Stimulated activated CD8-positive, alpha-beta memory T cell treated with anti-CD3 and anti-CD28 coated beads, Interleukin-4, amount 100 ng/mL, for 24 hours (primary cell): ENCODE results near the gene RBM34.
"Not testable (repeated sequence)": the region's sequence is repeated elsewhere in the genome, so short reads cannot be mapped to it uniquely, and the experiment has no call there.

Experiments
- DNase-seq: peaks from one replicate; pipeline ENCODE4 v3.0.0-alpha.2; 2020; ENCODE audit warnings: low read depth

Gene RBM34

DNA sequence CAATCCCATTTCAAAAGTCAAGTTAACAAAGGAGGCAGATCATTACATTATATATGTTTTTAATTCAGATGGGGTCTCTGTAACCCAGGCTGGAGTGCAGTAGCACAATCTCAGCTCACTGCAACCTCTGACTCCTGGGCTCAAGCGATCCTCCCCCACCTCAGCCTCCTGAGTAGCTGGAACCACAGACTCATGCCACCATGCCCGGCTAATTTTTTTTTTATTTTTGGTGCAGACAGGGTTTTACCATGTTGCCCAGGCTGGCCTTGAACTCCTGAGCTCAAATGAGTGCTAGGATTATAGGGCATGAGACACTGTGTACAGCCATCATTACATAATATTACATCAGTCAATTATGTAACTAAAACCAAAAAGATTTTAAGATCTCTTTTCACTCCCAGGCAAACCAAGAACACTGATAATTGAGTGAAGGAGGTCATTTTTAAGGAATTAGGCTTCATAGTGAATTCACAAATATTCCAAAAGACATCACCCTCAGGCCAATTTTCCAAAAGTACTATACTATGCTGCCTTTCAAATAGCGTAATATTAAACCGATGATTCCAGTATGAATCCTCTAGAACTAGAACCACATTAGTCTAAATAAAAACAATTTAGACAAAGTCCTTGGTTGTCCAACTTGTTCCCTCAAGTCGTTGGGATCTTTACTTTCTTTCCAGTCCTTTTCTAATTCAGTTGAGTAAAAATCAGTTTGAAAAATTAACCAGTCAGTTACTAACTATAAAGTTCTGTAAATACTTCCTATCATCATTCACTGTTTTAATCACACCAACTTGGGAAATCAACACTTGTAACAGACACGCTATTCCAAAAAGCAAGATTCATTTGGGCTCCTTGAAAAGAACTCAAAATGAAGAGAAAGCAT is 48.5 kb downstream of the RBM34 start:
- DNase-seq: no peak

DNA sequence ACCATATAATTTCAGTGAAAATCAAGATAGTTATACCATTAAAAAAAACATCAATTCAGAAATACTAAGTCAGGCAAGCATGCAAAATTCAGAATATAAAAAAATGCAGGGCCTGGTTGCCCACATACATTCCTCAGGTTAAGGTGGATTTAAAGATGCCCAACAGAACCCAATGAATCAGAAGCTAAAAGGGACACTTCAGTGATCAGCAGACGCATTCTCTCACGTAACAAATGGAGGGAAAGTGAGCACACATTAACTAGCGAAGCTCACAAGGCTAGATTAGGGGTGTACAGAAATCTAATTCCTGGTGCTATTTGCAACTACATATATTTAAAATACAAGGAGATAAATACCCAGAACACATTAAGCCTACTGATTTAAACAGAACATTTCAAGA is 49.9 kb downstream of the RBM34 start:
- DNase-seq: no peak

DNA sequence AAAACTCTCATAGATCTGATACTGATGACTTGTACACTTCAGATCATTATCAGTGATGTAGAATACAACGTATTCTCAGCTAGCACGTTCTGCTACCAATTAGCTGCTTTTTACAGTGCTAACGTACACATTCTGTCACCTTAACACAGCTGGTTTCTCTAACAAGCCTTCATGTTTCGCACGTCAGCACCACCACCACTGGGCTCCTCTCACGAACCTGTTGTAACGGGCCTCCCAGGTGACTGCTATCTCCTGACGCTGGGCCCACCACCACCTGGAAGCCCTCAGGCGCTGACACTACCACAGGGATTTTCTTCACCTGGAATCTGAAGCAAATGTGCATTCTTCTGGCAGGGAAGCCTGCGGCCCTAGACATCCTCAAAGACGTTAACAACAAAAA is 52.2 kb downstream of the RBM34 start:
- no peak for DNase-seq

DNA sequence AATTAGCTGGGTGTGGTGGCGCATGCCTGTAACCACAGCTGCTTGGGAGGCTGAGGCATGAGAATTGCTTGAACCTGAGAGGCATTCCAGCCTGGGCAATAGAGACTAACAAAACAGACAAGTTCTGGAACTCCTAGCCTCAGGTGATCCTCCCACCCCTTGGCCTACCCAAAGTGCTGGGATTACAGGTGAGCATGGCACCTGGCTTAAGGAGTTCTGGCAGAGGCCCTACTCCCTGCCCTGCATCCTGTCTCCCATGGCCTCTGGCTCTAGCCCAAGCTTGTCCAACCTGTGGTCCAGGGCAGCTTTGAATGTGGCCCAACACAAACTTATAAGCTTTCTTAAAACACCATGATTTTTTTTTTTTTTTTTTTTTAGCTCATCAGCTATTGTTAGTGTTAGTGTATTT is 52.9 kb downstream of the RBM34 start:
- DNase-seq: no peak

DNA sequence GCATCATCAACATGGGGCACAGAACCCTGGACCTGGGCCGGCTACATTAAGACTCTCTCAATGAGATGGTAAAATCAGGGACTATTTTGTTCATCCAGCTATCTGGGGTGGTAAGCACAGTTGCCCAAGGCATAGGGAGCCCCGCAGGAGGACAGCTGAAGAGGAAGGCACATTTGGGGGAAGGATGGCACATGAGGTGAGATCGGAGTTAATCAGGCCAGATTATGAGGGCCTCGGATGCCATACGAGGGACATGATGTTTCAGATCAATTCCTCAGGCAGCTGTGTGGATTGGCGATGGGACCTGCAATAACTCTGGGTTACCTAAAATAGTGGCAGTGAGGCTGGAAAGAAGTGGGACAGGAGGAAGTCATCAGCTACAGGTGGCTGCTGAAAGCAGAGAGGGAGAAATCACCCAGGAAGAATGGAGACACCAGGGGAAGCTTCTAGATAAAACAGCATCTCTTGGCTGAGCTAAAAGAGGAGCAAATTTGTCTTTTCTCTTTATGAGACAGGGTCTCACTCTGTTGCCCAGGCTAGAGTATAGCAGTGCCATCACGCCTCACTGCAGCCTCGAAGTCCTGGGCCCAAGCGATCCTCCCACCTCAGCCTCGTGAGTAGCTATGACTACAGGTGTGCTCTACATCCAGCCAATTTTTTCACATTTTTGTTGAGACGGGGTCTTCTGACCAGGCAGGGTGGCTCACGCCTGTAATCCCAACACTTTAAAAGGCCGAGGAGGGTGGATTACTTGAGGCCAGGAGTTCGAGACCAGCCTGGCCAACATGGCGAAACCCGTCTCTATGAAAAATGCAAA is 53.5 kb downstream of the RBM34 start:
- no peak for DNase-seq

DNA sequence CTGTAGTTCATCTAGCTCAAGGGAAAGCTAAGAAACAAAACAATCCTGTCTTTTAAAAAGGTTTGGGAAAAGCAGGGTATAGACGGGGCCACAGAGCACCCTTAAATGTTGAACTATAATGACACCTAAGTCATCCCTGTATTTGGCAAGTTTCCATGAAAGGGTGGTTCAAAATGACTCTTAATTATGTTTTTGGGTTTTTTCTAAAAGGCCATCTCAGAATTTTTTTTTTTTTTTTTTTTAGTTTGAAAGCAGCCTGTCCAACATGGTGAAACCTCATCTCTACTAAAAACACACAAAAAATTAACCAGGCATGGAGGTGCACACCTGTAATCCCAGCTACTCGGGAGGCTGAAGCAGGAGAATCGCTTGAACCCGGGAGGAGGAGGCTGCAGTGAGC is 54.6 kb downstream of the RBM34 start:
- no peak for DNase-seq

DNA sequence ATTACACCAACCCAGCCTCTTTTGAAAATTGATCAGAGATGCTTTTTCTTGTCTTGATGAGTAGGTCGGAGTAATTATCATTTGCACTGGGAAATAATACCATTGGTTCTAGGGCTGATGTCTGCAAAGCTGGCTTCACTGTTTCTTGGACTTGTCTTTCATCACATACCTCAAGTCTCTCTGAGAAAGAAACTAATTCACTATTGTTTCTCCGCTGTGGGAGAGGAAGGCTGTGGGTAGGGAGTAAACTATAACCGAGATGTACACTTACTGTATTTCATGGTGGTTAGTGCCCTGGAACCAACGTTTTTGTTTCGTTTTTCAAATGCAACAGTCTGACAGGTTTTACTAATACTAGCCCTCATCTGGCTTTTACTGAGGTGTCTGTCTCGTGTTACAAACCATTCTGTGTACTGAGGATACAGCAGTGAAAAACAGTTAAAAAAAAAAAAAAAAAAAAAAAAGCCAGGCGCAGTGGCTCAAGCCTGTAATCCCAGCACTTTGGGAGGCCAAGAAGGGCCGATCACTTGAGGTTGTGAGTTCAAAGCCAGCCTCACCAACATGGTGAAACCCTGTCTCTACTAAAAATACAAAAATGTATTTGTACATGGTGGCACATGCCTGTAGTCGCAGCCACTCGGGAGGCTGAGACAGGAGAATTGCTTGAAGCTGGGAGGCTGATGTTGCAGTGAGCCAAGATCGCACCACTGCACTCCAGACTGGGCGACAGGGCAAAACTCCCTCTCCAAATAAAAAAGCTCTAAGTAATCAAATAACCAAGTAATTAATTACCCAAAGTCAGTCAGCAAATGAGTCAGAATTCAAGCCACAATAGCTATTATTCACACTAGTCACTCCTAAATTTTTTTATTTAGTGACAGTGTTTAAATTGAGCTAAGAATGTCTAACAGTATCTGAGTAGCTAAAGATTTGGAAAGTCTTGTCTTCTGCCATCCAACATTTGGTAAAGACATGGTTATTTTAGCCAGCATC is 55.7 kb downstream of the RBM34 start:
- DNase-seq: no peak

DNA sequence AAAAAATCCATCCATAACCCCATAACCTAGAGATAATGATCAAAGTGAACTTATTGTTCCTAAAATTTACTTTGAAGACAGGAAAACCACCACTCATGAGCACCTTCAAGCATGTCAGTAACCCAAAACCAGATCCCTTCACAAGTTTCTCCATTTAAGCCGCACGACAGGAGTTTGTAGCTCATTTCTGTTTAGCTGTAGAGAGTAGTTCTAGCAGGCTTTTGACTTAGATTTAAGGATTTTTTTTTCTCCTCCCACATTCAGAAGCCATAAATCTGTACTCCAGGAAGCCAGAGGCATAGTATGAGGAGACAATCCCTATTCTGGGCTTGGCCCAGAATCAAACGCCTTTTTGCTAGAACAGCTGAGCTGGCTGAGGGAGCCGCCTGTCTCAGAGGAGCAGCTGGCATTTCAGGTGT is 58.0 kb downstream of the RBM34 start:
- DNase-seq: no peak

DNA sequence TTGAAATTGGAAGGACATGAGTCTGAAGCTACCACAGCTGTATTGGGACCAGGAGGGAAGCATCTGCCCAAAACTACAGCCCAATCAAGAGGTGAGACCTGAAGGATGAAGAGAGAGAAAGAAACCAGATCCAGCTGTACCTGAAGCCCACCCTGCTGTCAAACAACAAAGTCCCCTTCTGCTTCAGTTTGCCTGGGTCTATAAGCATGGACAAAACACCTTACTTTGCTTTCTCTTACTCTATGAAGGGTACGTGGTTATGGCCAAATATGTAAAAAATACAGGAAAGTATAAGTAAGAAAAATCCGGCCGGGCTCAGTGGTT is 58.8 kb downstream of the RBM34 start:
- no peak for DNase-seq

DNA sequence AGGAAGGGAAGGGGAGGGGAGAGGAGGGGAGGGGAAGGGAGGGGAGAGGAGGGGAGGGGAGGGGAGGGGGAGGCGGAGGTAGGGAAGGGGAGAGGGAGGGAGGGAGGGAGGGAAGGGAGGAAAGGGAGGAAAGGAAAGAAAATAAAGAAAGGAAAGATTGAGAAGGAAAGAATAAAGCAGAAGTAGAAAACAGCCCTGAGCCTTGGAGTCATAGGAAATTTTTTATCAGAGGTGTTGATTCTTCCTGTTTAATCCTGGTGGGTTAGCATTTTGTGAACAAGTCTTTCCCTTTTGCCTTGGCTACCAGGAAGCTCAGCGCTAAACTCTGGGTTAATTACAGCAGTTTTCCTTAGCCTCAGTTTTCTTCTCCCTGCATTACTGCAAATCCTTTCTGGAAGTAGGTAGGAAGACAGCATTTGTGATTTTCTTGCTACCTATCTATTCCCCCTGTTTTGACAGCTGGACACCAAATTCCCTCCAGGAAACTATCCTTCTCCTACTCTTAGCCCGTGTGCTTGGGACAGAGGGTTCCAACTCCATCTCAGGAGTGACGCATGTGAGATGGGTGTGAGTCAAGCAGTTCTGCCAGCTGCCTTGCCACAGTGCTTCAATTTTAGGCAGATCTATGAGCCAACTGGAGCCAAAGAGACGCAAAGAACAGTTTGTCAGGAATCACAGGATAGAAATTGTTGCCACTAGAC is 59.3 kb downstream of the RBM34 start:
- no peak for DNase-seq

DNA sequence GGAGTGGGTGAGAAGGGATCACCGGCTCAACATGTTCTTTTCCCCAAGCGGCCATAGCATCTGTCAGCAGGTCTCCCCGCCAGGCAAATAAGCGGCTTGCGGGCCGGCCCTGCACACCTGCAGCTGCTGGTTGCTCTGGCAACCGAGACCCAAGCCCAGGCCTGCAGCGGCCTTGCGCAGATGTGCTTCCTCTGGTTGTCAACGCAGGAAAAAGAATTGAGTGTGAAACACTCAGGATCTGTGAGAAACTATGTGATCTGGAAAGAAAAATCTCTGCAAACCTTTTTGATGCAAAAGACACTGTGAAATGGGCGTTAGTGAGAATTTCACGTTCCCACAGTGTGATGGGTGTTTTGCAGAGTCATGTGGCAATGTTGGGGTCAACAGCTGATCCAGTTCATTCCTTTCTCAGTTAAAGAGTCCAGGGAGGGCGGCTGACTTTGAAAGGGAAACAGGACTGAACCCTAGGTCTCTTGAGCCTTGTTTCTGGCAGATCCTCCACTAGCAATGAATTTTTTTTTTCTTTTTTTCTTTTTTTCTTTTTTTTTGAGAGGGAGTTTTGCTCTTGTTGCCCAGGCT is 60.8 kb downstream of the RBM34 start:
- DNase-seq: no peak

DNA sequence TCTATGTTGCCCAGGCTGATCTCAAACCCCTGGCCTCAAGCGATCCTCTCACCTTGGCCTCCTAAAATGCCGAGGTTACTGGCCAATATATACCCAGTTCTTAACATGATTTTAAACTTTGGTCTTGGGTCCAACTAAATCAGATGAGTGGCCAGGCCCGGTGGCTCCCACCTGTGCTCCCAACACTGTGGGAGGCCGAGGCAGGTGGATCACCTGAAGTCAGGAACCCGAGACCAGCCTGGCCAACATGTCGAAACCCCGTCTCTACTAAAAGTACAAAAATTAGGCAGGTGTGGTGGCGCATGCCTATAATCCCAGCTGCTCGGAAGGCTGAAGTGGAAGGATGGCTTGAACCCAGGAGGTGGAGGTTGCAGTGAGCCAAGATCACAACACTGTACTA is 62.1 kb downstream of the RBM34 start:
- no peak for DNase-seq

DNA sequence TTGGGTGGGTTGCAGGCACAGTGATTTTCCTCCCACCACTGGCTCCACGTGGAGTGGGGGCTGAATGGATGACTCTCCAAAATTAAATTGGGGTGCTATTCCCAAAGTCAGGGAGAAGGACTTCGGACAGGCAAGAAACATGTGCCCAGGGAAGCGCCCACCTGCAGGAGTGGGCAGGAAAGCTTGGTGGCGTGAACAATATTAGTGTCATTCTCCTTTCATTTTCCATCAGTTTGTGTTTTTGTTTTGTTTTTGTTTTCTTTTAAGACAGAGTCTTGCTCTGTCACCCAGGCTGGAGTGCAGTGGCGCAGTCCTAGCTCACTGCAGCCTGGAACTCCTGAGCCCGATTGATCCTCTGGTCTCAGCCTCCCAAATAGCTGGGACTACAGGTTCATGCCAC is 62.5 kb downstream of the RBM34 start:
- no peak for DNase-seq

DNA sequence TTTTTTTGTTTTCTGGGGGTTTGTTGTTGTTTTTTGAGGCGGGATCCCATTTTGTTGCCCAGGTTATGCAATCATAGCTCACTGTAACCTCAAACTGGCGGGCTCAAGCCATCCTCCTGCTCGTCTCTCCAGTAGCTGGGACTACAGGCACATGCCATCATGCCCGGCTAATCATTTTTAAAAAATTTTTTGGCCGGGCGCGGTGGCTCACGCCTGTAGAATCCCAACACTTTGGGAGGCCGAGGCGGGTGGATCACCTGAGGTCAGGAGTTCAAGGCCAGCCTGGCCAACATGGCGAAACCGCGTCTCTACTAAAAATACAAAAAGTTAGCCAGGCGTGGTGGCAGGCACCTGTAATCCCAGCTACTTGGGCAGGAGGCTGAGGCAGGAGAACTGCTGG is 63.5 kb downstream of the RBM34 start:
- not testable (repeated sequence) for DNase-seq

DNA sequence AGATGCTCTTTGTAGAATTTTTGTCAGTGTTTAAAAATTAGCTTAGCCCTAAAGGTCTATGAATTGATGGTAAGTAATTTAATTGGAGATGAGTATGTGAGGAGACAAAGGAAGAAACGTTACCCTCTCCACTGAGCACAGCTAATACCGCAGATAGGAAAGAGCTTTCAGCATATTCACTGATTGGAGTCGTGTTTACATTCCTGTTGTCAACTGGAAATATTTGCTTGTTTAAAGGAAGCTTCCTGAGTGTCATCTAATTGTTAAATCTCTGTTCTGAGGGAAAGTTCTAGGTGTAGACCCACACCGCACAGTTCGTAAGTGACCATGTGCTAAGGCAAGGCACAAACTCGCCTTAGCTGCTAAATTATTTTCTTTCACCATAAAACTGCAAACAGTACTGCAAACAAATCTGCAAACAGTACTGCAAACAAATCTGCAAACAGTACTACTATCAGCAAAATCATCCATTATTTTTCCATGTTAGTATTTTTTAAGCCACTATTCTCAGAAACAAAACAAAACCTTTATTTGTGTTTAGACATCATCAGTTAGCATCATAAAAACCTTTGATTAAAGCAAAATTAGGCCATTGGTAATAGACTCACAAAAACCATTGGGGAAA is 65.0 kb downstream of the RBM34 start:
- DNase-seq: no peak

DNA sequence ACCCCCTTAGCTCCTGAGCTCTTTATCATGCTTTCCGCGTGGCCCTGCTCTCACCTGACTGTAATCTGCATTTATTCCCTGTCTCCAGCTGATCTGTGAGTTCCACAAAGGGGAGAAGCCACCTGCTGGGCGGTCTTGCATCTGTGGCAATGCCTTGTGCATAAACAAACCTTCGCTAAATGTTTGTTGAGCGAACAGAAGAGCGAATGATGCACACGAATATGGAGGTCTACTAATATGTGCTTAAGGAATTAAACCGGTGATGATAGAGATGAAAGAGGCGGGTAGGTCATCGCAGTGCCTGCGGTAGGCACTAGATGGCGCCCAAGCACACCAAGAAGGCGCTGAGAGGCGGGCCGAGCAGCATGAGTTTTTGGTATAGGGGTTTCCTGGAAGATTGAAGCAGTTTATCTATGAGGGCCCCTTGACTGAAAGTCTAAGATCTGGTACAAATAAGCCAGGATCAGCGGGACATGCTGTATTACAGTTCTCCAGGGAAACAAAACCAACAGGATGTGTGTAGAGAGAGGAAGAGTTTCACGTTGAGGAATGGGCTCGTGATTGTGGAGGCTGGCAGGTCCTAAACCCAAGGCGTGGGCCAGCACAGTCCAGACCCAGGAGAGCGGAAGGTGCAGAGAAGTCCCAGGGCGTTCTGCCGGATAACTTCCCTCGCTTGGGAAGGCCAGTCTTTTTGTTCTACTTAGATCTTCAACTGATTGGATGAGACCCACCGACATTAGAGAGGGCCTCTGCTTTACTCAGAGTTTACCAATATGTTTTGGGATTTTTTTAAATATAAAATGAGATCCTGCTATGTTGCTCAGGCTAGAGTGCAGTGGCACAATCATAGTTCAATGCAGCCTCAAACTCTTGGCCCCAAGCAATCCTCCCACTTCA is 67.1 kb downstream of the RBM34 start:
- DNase-seq: peak; percentile 77

DNA sequence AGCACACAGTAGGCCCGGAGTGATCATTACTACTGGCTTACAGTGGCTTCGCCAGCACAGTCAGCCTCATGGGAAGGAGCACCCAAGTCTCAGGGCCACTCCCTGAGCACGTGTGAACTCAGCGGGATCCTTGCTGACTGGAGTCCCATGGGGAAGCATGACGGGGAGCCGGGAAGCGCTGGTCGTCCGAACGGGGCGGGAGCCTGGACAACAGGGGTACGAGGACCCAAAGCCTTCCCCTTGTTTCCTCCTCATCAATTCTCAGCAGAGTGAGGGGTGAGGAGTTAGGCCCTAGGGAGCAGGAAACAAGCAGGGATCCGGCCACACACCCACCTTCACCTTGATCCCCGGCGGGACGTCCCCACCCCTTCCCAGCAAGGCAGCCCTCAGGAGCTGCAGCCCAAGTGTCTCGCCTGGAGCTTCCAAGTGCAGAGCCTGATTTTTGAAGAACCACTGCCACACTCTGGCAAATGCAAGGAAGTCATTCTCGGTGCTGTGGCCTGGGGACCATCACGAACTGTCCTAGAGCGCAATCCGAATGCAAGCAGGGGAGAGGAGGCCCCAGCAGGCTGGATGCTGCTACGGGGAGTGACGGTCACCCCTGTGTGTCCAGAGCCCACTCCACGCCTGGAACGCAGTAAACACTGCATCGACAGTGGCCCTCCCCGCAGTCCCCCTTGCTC is 67.9 kb downstream of the RBM34 start:
- no peak for DNase-seq

DNA sequence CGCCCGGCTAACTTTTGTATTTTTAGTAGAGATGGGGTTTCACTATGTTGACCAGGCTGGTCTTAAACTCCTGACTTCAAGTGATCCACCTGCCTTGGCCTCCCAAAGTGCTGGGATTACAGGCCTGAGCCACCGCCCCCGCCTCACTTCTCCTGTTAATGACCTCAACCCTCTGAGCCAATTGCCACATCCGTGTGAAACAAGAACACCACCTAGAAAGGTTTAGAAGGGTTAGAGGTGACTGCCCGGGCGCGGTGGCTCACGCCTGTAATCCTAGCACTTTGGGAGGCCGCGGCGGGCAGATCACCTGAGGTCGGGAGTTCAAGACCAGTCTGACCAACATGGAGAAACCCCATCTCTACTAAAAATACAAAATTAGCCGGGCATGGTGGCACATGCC is 68.6 kb downstream of the RBM34 start:
- not testable (repeated sequence) for DNase-seq

DNA sequence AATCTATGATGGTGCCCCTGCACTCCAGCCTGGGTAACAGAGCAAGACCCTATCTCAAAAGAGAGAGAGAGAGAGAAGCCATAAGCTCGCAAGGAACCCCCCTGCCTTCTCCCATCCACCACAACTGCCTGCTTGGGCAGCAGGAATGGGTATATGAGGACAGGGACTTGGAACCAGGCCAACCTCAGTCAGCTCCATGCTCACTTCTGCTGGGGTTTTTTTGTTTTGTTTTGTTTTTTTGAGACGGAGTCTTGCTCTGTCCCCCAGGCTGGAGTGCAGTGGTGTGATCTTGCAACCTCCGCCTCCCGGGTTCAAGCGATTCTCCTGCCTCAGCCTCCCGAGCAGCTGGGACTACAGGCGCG is 69.0 kb downstream of the RBM34 start:
- not testable (repeated sequence) for DNase-seq
